ENCODE results near the gene PRRX2. TPM values are rescaled to one million over a fixed set of nuclear protein-coding genes. Genes with fewer than 3 reads are reported as not detected.
A peak's percentile ranks its signal among the peaks of the same experiment; 100 is the strongest.

PRRX2 gene
- total and polyA plus RNA-seq, 2 of the 13 experiments (the other 11 are each of a cell fraction or from before 2014, with no cell fraction given): 0.05 TPM; not detected in 1

DNA sequence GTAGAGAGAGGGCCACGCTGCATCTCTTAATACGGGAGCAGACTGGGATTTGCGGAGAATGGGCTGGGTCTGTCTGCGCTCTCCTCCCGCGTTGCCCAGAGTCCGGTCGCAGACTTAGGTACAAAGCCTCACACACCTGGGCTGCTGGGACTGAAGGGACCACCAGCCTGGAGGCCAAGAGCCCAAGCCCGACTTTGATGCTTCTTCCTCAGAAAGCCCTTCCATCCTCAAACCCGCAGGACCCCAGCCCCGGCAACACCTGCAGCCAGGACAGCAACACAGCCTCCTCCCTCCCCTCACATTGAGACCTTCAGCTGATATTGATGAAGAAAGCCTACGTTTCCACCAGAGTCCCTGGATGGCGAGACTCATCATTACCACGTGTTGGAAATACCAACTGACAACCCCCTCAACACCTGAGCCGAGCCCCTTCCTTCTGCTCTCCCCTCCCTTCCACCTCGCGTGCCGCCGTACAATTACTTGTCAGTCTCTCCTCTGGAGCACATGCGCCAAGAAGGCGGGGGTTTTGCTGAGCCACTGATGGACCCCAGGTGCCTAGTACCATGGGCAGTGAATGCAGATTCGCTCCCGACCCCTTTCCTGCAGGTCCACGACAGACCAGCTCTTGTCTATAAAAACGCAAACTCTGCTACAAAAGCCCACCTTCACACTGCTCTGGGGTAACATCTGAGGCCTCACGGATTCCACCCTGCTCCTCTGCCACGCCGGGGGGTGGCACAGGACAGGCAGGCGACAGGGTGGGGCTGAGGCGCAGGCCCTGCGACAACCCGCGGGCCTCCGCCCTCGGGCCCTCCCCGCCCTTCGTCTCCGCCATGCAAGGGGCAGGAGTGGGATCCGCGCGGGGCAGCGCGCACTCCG lies 24.3 kb upstream of the PRRX2 start (continued):
- TF ChIP-seq, protein P1, sequence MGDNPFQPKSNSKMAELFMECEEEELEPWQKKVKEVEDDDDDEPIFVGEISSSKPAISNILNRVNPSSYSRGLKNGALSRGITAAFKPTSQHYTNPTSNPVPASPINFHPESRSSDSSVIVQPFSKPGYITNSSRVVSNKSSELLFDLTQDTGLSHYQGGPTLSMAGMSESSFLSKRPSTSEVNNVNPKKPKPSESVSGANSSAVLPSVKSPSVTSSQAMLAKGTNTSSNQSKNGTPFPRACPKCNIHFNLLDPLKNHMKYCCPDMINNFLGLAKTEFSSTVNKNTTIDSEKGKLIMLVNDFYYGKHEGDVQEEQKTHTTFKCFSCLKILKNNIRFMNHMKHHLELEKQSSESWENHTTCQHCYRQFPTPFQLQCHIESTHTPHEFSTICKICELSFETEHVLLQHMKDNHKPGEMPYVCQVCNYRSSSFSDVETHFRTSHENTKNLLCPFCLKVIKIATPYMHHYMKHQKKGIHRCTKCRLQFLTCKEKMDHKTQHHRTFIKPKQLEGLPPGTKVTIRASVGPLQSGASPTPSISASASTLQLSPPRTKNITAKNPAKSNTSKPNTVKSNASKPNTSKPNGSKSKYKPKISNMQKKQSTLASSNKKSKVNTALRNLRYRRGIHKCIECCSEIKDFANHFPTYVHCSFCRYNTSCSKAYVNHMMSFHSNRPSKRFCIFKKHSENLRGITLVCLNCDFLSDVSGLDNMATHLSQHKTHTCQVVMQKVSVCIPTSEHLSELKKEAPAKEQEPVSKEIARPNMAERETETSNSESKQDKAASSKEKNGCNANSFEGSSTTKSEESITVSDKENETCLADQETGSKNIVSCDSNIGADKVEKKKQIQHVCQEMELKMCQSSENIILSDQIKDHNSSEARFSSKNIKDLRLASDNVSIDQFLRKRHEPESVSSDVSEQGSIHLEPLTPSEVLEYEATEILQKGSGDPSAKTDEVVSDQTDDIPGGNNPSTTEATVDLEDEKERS (CRISPR knock-in tag; IDR thresholded peaks at IDR 0.05): no peak
- TF ChIP-seq, protein P2, sequence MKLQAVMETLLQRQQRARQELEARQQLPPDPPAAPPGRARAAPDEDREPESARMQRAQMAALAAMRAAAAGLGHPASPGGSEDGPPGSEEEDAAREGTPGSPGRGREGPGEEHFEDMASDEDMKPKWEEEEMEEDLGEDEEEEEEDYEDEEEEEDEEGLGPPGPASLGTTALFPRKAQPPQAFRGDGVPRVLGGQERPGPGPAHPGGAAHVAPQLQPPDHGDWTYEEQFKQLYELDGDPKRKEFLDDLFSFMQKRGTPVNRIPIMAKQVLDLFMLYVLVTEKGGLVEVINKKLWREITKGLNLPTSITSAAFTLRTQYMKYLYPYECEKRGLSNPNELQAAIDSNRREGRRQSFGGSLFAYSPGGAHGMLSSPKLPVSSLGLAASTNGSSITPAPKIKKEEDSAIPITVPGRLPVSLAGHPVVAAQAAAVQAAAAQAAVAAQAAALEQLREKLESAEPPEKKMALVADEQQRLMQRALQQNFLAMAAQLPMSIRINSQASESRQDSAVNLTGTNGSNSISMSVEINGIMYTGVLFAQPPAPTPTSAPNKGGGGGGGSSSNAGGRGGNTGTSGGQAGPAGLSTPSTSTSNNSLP (IDR thresholded peaks at IDR 0.05; ENCODE audit: low read depth, low read length): no peak

DNA sequence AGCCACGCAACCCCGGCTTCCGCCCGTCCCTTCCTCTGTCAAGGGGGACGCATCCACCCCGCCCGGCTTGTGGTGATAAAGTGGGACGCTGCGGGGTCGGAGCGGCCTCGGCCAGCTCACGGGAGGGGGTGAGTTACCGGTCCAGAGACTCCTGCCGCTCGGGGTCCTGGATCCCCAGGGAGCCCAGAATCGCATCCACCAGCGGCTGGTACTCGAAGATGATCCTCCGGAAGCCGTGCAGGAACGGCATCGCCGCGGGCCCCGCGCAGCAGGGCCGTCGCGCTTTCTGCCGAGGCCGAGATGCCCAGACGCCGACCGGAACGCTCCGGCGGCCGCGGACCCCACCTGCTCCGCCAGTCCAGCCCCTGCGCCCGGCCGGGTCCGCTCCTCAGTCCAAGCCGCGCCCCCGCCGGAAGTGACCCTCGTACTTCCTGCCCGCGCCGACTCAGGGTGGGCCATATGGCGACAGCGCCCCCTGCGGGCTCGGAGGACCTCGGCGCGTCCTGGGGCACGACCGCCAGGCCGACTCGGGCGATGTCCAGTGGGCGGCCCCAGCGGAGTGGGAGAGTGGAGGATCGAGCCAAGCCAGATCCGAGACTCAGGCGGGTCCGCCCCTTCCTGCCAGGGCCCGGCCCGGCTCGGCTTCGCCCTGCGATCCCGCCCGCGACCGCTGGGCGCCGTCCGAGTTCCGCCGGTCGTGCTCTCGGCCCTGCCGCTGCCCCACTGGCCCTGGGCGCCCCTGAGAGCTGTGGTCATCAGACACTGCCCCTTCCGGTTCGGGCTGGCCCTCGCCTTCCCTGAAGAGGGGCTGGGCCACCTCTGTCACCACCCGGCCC lies 23.5 kb upstream of the PRRX2 start, which contains the start of gene ASB6:
TSS of gene ASB6 (minus strand) at position 402 of the 836 bp plus-strand sequence. CDS start at position 250, 152 bp downstream.
- no peaks in the 10 kb centered on the region for H3K9me3 ChIP-seq (ENCODE audit: low read length)
- peaks cover 9% of the 10 kb centered on the region; the same call in 1 of the 2 replicates for H4K20me1 ChIP-seq (ENCODE audit: insufficient read depth, low read length)
- ATAC-seq (peak; percentile 95), FAIRE-seq (peak; percentile 86), DNase-seq (ENCODE audit: low spot score) (peak; percentile 92)
- peak within 1 kb of the TSS; percentile 94 for H3K9ac ChIP-seq (ENCODE audit: insufficient read depth, low read depth, low read length)
- H3K36me3 ChIP-seq (replicated peaks in 1 of 2; ENCODE audit: control insufficient read depth in 1 of 2, insufficient read depth in 2 of 2, low read length in 2 of 2): peaks cover 12 to 31% of the 10 kb centered on the region in 2 experiments; a peak in 4 of 5 replicates
- ChIA-PET POLR2A (no interaction called here), CTCF (ENCODE audit: low intra/inter-chr PET ratio, low total read pairs) (interaction anchor here (1.5 to 1.9 kb wide), 2 partner anchors 142 to 149 kb away, joined by 9 to 15 read pairs; no protein-coding TSS in a partner anchor)
- no peak within 1 kb of the TSS for H2AFZ ChIP-seq (ENCODE audit: low read length)
- H3K4me2 ChIP-seq (ENCODE audit: low read depth, low read length): peak within 1 kb of the TSS; percentile 99
- intact Hi-C loops (cut with micrococcal nuclease; ENCODE audit: unreplicated experiment) (loop anchor here (5.0 kb wide), 1 partner anchor 140 kb away; no protein-coding TSS in a partner anchor), in situ Hi-C loops (cut with HindIII; ENCODE audit: extremely low pct_ligation_motif_present, low pct_unique_long_range_greater_than_20kb) (loop anchor here (10.0 kb wide), 1 partner anchor 143 kb away; no protein-coding TSS in a partner anchor)
- peaks cover 30% of the 10 kb centered on the region for H3K4me1 ChIP-seq (ENCODE audit: insufficient read depth, low read length)
- peaks cover 0 to 12% of the 10 kb centered on the region in 2 experiments; a peak in 2 of 5 replicates for H3K27me3 ChIP-seq (ENCODE audit: control insufficient read depth in 1 of 2, insufficient read depth in 2 of 2, low read length in 2 of 2)
- no TSS peak for BruUV-seq (replicated peaks)
- no CpG with 5 or more reads among the region's 93 CpGs for WGBS (ENCODE audit: low lambda C conversion rate)
- H3K4me3 ChIP-seq (replicated peaks in 1 of 3; ENCODE audit: insufficient read depth in 1 of 3, low read depth in 2 of 3, low read length in 3 of 3): peak within 1 kb of the TSS; percentile 92 to 100 (median 98)
- H3K27ac ChIP-seq (ENCODE audit: extremely low read length, insufficient read depth, low read length): peak within 1 kb of the TSS; percentile 51
- peaks cover 23% of the 10 kb centered on the region for H3K79me2 ChIP-seq (ENCODE audit: insufficient read depth, low read length)
- TF ChIP-seq NKX3-1 (CRISPR knock-in tag; IDR thresholded peaks at IDR 0.05) (no peak), HDAC1 (CRISPR knock-in tag; IDR thresholded peaks at IDR 0.05) (peak; percentile 98), MED8 (CRISPR knock-in tag; IDR thresholded peaks at IDR 0.05; ENCODE audit: insufficient replicate concordance) (no peak), ZFP82 (CRISPR knock-in tag; IDR thresholded peaks at IDR 0.05; ENCODE audit: borderline replicate concordance) (peak; percentile 90; the same call in 1 of the 2 replicates), RARG (CRISPR knock-in tag; IDR thresholded peaks at IDR 0.05; ENCODE audit: low read depth) (no peak), ZFX (CRISPR knock-in tag; IDR thresholded peaks at IDR 0.05; ENCODE audit: low read depth) (peak; percentile 89)
- TF ChIP-seq, protein P3, sequence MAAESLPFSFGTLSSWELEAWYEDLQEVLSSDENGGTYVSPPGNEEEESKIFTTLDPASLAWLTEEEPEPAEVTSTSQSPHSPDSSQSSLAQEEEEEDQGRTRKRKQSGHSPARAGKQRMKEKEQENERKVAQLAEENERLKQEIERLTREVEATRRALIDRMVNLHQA (CRISPR knock-in tag; IDR thresholded peaks at IDR 0.05): no peak
- TF ChIP-seq, protein P4, sequence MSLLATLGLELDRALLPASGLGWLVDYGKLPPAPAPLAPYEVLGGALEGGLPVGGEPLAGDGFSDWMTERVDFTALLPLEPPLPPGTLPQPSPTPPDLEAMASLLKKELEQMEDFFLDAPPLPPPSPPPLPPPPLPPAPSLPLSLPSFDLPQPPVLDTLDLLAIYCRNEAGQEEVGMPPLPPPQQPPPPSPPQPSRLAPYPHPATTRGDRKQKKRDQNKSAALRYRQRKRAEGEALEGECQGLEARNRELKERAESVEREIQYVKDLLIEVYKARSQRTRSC (CRISPR knock-in tag; IDR thresholded peaks at IDR 0.05; ENCODE audit: low read depth): no peak
- TF ChIP-seq, protein P5, sequence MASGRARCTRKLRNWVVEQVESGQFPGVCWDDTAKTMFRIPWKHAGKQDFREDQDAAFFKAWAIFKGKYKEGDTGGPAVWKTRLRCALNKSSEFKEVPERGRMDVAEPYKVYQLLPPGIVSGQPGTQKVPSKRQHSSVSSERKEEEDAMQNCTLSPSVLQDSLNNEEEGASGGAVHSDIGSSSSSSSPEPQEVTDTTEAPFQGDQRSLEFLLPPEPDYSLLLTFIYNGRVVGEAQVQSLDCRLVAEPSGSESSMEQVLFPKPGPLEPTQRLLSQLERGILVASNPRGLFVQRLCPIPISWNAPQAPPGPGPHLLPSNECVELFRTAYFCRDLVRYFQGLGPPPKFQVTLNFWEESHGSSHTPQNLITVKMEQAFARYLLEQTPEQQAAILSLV (CRISPR knock-in tag; IDR thresholded peaks at IDR 0.05; ENCODE audit: borderline replicate concordance): peak; percentile 95

All from HepG2 (cell line).